PC-3 (cell line): ENCODE results near the gene TSPAN9. TPM values are rescaled to one million over a fixed set of nuclear protein-coding genes. Genes with fewer than 3 reads are reported as not detected.

Source experiments
- ATAC-seq: fragments of 200-7000 bp; cut with Tn5 transposase; 2 replicates; pipeline ENCODE4 v1.9.1; 2020; ENCODE audit warnings: mild to moderate bottlenecking, moderate library complexity
- BruUV-seq: library from RNA; stranded (reverse); fragments of 400-500 nt; replicated peaks from 2 replicates; lab custom pipeline; 2021; lab: Mats Ljungman, UMichigan
- CTCF ChIA-PET: fragments of 300-600 bp; sonication (Branson Sonifier 250); formaldehyde crosslinking; loops from one replicate; lab custom pipeline; 2022; ENCODE audit warnings: antibody characterized with exemption; lab: Charles Lee
- POLR2A ChIA-PET: fragments of 300-600 bp; sonication (Branson Sonifier 250); formaldehyde crosslinking; loops from one replicate; lab custom pipeline; 2022; ENCODE audit warnings: antibody characterized with exemption; ENCODE audit not compliant: unreplicated experiment; lab: Charles Lee
- DNase-seq: peaks from one replicate; pipeline ENCODE4 v3.0.0-alpha.2; 2015
- H2AFZ ChIP-seq: fragments of 300-600 bp; sonication (generic); 2 replicates; pipeline ENCODE4 v1.6.0; 2016; ENCODE audit warnings: antibody characterized with exemption, low read length
- H3F3A ChIP-seq: fragments of 300-600 bp; sonication (generic); one replicate; pipeline ENCODE4 v1.6.0; 2017; ENCODE audit warnings: antibody characterized with exemption, low read length, control low read depth, mild to moderate bottlenecking; ENCODE audit not compliant: unreplicated experiment
- H3K27ac ChIP-seq: fragments of 300-600 bp; sonication (generic); 2 replicates; pipeline ENCODE4 v1.5.1; 2016; ENCODE audit warnings: mild to moderate bottlenecking, low read length
- H3K27me3 ChIP-seq: fragments of 300-600 bp; sonication (generic); 2 replicates; pipeline ENCODE4 v1.6.1; 2016; ENCODE audit warnings: low read length, mixed read lengths
- H3K36me3 ChIP-seq: fragments of 300-600 bp; sonication (generic); 2 replicates; pipeline ENCODE4 v1.6.1; 2016; ENCODE audit warnings: low read depth, mixed run types, low read length, mixed read lengths
- H3K4me1 ChIP-seq: fragments of 300-600 bp; sonication (generic); 2 replicates; pipeline ENCODE4 v1.5.1; 2016; ENCODE audit warnings: low read length; ENCODE audit not compliant: insufficient read depth
- H3K4me2 ChIP-seq: fragments of 300-600 bp; sonication (generic); 2 replicates; pipeline ENCODE4 v1.6.0; 2016; ENCODE audit warnings: low read length
- H3K4me3 ChIP-seq: fragments of 300-600 bp; sonication (generic); 2 replicates; pipeline ENCODE4 v1.5.1; 2016; ENCODE audit warnings: mild to moderate bottlenecking, low read length, mixed read lengths
- H3K79me2 ChIP-seq: fragments of 300-600 bp; sonication (generic); 2 replicates; pipeline ENCODE4 v1.6.1; 2017; ENCODE audit warnings: low read length, mixed read lengths
- H3K9ac ChIP-seq: fragments of 300-600 bp; sonication (generic); 2 replicates; pipeline ENCODE4 v1.6.0; 2016; ENCODE audit warnings: mild to moderate bottlenecking, low read length
- H3K9me2 ChIP-seq: fragments of 300-600 bp; sonication (generic); replicated peaks from 2 replicates; pipeline ENCODE4 v1.6.1; 2016; ENCODE audit warnings: mixed run types, low read length, mixed read lengths
- H3K9me3 ChIP-seq: fragments of 300-600 bp; sonication (generic); 2 replicates; pipeline ENCODE4 v1.6.1; 2016; ENCODE audit warnings: low read length, mixed read lengths
- H4K20me1 ChIP-seq: fragments of 300-600 bp; sonication (generic); 2 replicates; pipeline ENCODE4 v1.6.1; 2016; ENCODE audit warnings: low read length, mixed read lengths
- EZH2 ChIP-seq: fragments of 300-600 bp; sonication (generic); IDR thresholded peaks from one replicate; pipeline ENCODE4 v1.6.1; 2017; ENCODE audit warnings: antibody characterized with exemption, mild to moderate bottlenecking, low read length; ENCODE audit not compliant: unreplicated experiment
- EZH2phosphoT487 ChIP-seq: fragments of 300-600 bp; sonication (generic); IDR thresholded peaks from 2 replicates; pipeline ENCODE4 v1.6.1; 2018; ENCODE audit warnings: mild to moderate bottlenecking, antibody characterized with exemption, low read length, borderline replicate concordance
- intact Hi-C: fragments of 100-400 bp; cut with micrococcal nuclease; formaldehyde crosslinking; loops from 2 replicates; pipeline ENCODE4 v1.9.0; 2023
- total RNA-seq: library from RNA; depleted of rRNA; stranded (reverse); fragments of >200 nt; gene quantifications from 2 replicates; pipeline ENCODE4 v1.2.3, GENCODE V29; 2014
- TF ChIP-seq, protein P1 (sequence below): fragments of 300-600 bp; sonication (generic); conservative IDR thresholded peaks from 2 replicates; pipeline ENCODE4 v1.5.1; 2017; ENCODE audit warnings: antibody characterized with exemption, low read depth, mild to moderate bottlenecking, low read length

Gene TSPAN9
- total RNA-seq, 1 experiment from 2014 or later: 6.2 TPM

DNA sequence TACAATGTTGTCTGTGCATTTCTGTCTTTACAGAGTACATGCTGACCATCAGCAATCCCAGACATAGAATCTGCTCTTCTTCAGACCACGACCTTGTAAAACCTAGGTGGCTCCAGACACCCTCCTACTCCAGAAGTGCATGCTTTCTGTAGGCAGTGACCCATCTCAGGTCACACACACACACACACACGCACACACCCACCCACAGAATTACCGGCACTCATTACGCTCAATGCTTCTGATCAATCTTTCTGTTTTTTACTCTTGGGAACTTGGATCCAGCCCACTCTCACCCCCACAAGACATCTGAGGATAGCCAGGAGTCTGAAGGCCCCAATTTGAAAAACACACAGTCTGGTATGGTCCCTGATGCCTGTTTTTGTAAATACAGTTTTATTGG, 7.5 kb upstream of the TSPAN9 start:
- Histone ChIP-seq H3K79me2 (no peaks in the 10 kb centered on the region), H3K9me2 (no peaks in the 10 kb centered on the region), H3K36me3 (no peaks in the 10 kb centered on the region), H3K4me2 (no peak overlapping the region), H3K9ac (no peak overlapping the region), H3K9me3 (no peaks in the 10 kb centered on the region), H3K27me3 (no peaks in the 10 kb centered on the region), H3K4me3 (no peak overlapping the region), H4K20me1 (no peaks in the 10 kb centered on the region), H3F3A (no peaks in the 10 kb centered on the region), H3K27ac (no peak overlapping the region), H2AFZ (no peak overlapping the region), H3K4me1 (no peaks in the 10 kb centered on the region)
- intact Hi-C loops: no loop called here
- DNase-seq (no peak), ATAC-seq (no peak)
- no TSS peak for BruUV-seq
- TF ChIP-seq EZH2 (no peak), EZH2phosphoT487 (no peak)
- TF ChIP-seq, protein P1, sequence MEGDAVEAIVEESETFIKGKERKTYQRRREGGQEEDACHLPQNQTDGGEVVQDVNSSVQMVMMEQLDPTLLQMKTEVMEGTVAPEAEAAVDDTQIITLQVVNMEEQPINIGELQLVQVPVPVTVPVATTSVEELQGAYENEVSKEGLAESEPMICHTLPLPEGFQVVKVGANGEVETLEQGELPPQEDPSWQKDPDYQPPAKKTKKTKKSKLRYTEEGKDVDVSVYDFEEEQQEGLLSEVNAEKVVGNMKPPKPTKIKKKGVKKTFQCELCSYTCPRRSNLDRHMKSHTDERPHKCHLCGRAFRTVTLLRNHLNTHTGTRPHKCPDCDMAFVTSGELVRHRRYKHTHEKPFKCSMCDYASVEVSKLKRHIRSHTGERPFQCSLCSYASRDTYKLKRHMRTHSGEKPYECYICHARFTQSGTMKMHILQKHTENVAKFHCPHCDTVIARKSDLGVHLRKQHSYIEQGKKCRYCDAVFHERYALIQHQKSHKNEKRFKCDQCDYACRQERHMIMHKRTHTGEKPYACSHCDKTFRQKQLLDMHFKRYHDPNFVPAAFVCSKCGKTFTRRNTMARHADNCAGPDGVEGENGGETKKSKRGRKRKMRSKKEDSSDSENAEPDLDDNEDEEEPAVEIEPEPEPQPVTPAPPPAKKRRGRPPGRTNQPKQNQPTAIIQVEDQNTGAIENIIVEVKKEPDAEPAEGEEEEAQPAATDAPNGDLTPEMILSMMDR: no peak
- ChIA-PET POLR2A (no interaction called here), CTCF (no interaction called here)

DNA sequence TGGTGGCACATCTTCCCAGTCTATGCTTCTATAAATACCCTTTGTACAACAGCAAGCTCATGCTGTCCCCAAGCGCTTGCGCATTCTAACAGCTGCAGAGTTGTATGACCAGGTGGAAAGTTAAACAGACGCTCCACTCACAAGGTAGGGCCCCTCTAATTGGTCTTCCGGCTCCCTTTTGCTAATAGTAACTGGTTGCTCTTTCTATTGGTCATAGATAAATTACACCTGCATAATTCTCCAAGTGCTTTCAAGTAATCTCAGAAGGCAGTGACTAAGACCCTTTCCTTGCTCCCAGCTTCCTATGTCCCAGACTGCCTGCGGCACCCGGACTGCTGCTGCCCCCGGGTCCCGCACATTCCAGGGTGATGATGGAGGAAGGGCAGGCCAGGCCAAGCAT, 6.1 kb upstream of the TSPAN9 start:
- ChIA-PET CTCF (interaction anchor here (0.6 kb wide), 2 partner anchors 53 to 200 kb away, joined by 3 to 4 read pairs; no protein-coding TSS in a partner anchor), POLR2A (interaction anchor here (0.6 kb wide), 1 partner anchor 1381 kb away, joined by 3 read pairs; no protein-coding TSS in a partner anchor)
- Histone ChIP-seq H3K9me3 (no peaks in the 10 kb centered on the region), H3K4me1 (no peaks in the 10 kb centered on the region), H3K27ac (no peak overlapping the region), H3K36me3 (no peaks in the 10 kb centered on the region), H3K79me2 (no peaks in the 10 kb centered on the region), H4K20me1 (no peaks in the 10 kb centered on the region), H2AFZ (no peak overlapping the region), H3K9me2 (no peaks in the 10 kb centered on the region), H3K4me3 (no peak overlapping the region), H3F3A (no peaks in the 10 kb centered on the region), H3K9ac (no peak overlapping the region), H3K27me3 (no peaks in the 10 kb centered on the region), H3K4me2 (no peak overlapping the region)
- no TSS peak for BruUV-seq
- ATAC-seq (no peak), DNase-seq (no peak)
- intact Hi-C loops: no loop called here
- TF ChIP-seq EZH2phosphoT487 (no peak), EZH2 (no peak)
- TF ChIP-seq, protein P1: no peak

DNA sequence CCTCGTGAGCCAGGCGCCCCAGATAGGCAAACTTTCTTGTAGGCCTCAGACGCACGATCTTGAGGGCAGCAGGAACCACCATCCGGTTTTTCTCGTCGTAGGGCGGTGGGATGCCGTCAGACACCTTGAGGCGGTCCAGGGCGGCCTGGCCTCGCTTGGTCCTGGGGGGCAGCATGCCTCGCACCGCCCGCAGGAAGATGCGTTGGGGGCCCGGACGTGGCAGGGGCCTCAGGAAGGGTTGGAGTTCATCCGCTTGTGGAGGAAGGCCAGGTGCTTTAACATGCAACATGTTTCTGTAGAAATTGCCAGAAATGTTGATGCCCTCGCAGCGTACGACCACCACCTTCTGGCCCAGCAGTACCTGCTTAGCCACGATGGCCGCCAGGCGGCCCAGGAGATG, 5.5 kb upstream of the TSPAN9 start:
- no peaks in the 10 kb centered on the region for H3K79me2 ChIP-seq
- ChIA-PET POLR2A (no interaction called here), CTCF (no interaction called here)
- no peak overlapping the region for H3K4me3 ChIP-seq
- BruUV-seq: no TSS peak
- no peak overlapping the region for H3K9ac ChIP-seq
- no peak overlapping the region for H3K27ac ChIP-seq
- H4K20me1 ChIP-seq: no peaks in the 10 kb centered on the region
- TF ChIP-seq EZH2phosphoT487 (no peak), EZH2 (no peak)
- TF ChIP-seq, protein P1: no peak
- H3K4me1 ChIP-seq: peaks cover 5% of the 10 kb centered on the region
- no peaks in the 10 kb centered on the region for H3F3A ChIP-seq
- intact Hi-C loops: loop anchor here (2.0 kb wide), 2 partner anchors 51 to 131 kb away; no protein-coding TSS in a partner anchor
- no peak for DNase-seq
- H3K27me3 ChIP-seq: no peaks in the 10 kb centered on the region
- no peak overlapping the region for H3K4me2 ChIP-seq
- no peaks in the 10 kb centered on the region for H3K9me2 ChIP-seq
- H3K36me3 ChIP-seq: no peaks in the 10 kb centered on the region
- H2AFZ ChIP-seq: no peak overlapping the region
- H3K9me3 ChIP-seq: no peaks in the 10 kb centered on the region
- no peak for ATAC-seq
